ENCODE measurements around the gene KLHL29. TPM values are rescaled to one million over a fixed set of nuclear protein-coding genes. Genes with fewer than 3 reads are reported as not detected.

The KLHL29 gene
- total and polyA plus RNA-seq, 2 experiments from 2014 or later: 1.5 to 6.5 TPM

- no peak for TF ChIP-seq REST (IDR thresholded peaks at IDR 0.05; ENCODE audit: unreplicated experiment)
- no peak for TF ChIP-seq ZNF462 (CRISPR knock-in tag; IDR thresholded peaks at IDR 0.05)
These were observed 122.5 kb downstream of the KLHL29 start (continued) for GRCh38 chr2:23507267-23508065.

GRCh38 chr2:23508066-23508390 lies 123.0 kb downstream of the KLHL29 start:
- peaks cover 5% of the 10 kb centered on the region; the same call in 2 of the 3 replicates for H3K4me1 Mint-ChIP-seq

More at GRCh38 chr2:23508066-23508390, 123.0 kb downstream of the KLHL29 start:
- TF ChIP-seq ZNF114 (CRISPR knock-in tag; IDR thresholded peaks at IDR 0.05) (no peak), CTCF (conservative IDR thresholded peaks at IDR 0.05; ENCODE audit: low read depth in 2 of 2) (no peak), REST (IDR thresholded peaks at IDR 0.05; ENCODE audit: unreplicated experiment) (no peak), ETS1 (IDR thresholded peaks at IDR 0.05) (no peak)
- H3F3A ChIP-seq (replicated peaks; ENCODE audit: low read depth): no peaks in the 10 kb centered on the region
- no peak for ATAC-seq
- Mint-ChIP-seq H3K36me3 (ENCODE audit: low read depth) (no peaks in the 10 kb centered on the region), H3K27ac (no peak overlapping the region), H3K9me3 (no peaks in the 10 kb centered on the region), H3K4me3 (no peak overlapping the region), H3K27me3 (ENCODE audit: insufficient read depth, low read depth, poor library complexity) (peaks cover 5% of the 10 kb centered on the region)
- no peak overlapping the region for H3K4me3 ChIP-seq
- H2AFZ ChIP-seq: no peak overlapping the region
- H4K20me1 ChIP-seq (replicated peaks; ENCODE audit: insufficient read depth): no peaks in the 10 kb centered on the region
- H3K4me1 ChIP-seq (ENCODE audit: insufficient read depth): no peaks in the 10 kb centered on the region
- no peaks in the 10 kb centered on the region for H3K36me3 ChIP-seq (ENCODE audit: insufficient read depth)
- no peak overlapping the region for H3K4me2 ChIP-seq
- peaks cover 6% of the 10 kb centered on the region; the same call in 1 of the 2 replicates for H3K9me2 ChIP-seq (ENCODE audit: insufficient read depth)
- no peaks in the 10 kb centered on the region for H3K79me2 ChIP-seq (replicated peaks; ENCODE audit: insufficient read depth)
- H3K27ac ChIP-seq (ENCODE audit: low read depth): no peak overlapping the region
- DNase-seq (ENCODE audit: low spot score): no peak
- no peaks in the 10 kb centered on the region for H3K27me3 ChIP-seq (ENCODE audit: insufficient read depth)
